HG03108 (cell line): ENCODE measurements around the gene EIF4G1.
A peak's percentile ranks its signal among the peaks of the same experiment; 100 is the strongest.
"Not testable (repeated sequence)": the region's sequence is repeated elsewhere in the genome, so short reads cannot be mapped to it uniquely, and the experiment has no call there.

Experiments
- ATAC-seq: cut with Tn5 transposase; IDR thresholded peaks from one replicate; pipeline ENCODE4 v1.9.1; 2021; ENCODE audit warnings: moderate library complexity; ENCODE audit not compliant: unreplicated experiment

EIF4G1 gene

GRCh38 chr3:184334470-184335158, 20.2 kb downstream of the EIF4G1 start:
- no peak for ATAC-seq

- peak; percentile 5 for ATAC-seq
These were observed 20.9 kb downstream of the EIF4G1 start for GRCh38 chr3:184335291-184335660.

- ATAC-seq, result peak; percentile 71
These were observed 21.5 kb downstream of the EIF4G1 start for GRCh38 chr3:184335661-184336546.

GRCh38 chr3:184336547-184337398, 22.4 kb downstream of the EIF4G1 start:
- no peak for ATAC-seq

GRCh38 chr3:184337399-184337714, 23.0 kb downstream of the EIF4G1 start, which contains the start of gene FAM131A:
Gene FAM131A, plus strand, starts transcription at chr3:184337600. Its CDS starts 31 bp downstream, at chr3:184337631.
- no peak for ATAC-seq

- no peak for ATAC-seq
These were observed 23.6 kb downstream of the EIF4G1 start for GRCh38 chr3:184337981-184338380.

GRCh38 chr3:184338511-184338945, 24.1 kb downstream of the EIF4G1 start:
- no peak for ATAC-seq

- ATAC-seq, result no peak
These were observed 24.6 kb downstream of the EIF4G1 start for GRCh38 chr3:184339001-184339400.

GRCh38 chr3:184339451-184340135, 25.2 kb downstream of the EIF4G1 start:
- not testable (repeated sequence) for ATAC-seq

- no peak for ATAC-seq
These were observed 27.5 kb downstream of the EIF4G1 start for GRCh38 chr3:184341925-184342324.

GRCh38 chr3:184343200-184343876, 28.9 kb downstream of the EIF4G1 start:
- ATAC-seq, result no peak

- ATAC-seq, result no peak
These were observed 30.3 kb downstream of the EIF4G1 start for GRCh38 chr3:184344579-184345316.

GRCh38 chr3:184345317-184346144, 31.1 kb downstream of the EIF4G1 start:
- no peak for ATAC-seq

- ATAC-seq, result no peak
These were observed 32.2 kb downstream of the EIF4G1 start for GRCh38 chr3:184346480-184347190.

- no peak for ATAC-seq
These were observed 33.1 kb downstream of the EIF4G1 start for GRCh38 chr3:184347321-184348056.

GRCh38 chr3:184348057-184348382, 33.6 kb downstream of the EIF4G1 start:
- no peak for ATAC-seq
